Endothelial cell of umbilical vein (primary cell): ENCODE data around the gene MAP7D2. TPM values are rescaled to one million over a fixed set of nuclear protein-coding genes. Genes with fewer than 3 reads are reported as not detected.

ENCODE experiments used
- BruUV-seq: library from RNA; stranded (reverse); fragments of 400-500 nt; replicated peaks from 2 replicates; lab custom pipeline; 2021; lab: Mats Ljungman, UMichigan
- CTCF ChIA-PET: fragments of 300-600, 350-600 bp; sonication (Branson Sonifier 250); formaldehyde crosslinking; loops from one replicate; lab custom pipeline; 2021; ENCODE audit warnings: antibody characterized with exemption, inconsistent platforms; lab: Charles Lee
- POLR2A ChIA-PET: fragments of 300-600, 350-600 bp; sonication (Branson Sonifier 250); formaldehyde crosslinking; loops from one replicate; lab custom pipeline; 2021; ENCODE audit warnings: antibody characterized with exemption, inconsistent platforms; lab: Charles Lee
- DNase-seq: peaks from one replicate; pipeline ENCODE4 v3.0.0-alpha.2; 2011; ENCODE audit warnings: low read depth, low spot score
- FAIRE-seq: peaks from 2 replicates; lab custom pipeline; 2011; peaks lifted over from hg19 to GRCh38; lab: Jason Lieb, UNC
- H2AFZ ChIP-seq: 2 replicates; pipeline ENCODE4 v1.6.0; 2012; ENCODE audit warnings: low read depth, low read length, control low read depth, inconsistent platforms
- H3K27ac ChIP-seq: 2 replicates; pipeline ENCODE4 v1.5.1; 2011; ENCODE audit warnings: low read depth, mild to moderate bottlenecking, control low read depth, low read length, moderate library complexity; ENCODE audit not compliant: insufficient read depth
- H3K27me3 ChIP-seq, 2 experiments: 2 replicates each; pipeline versions ENCODE4 v1.6.0 to v1.6.1; 2011; ENCODE audit warnings: low read length in 2 of 2, mixed read lengths in 1 of 2; ENCODE audit not compliant: control insufficient read depth in 2 of 2, insufficient read depth in 2 of 2
- H3K36me3 ChIP-seq, 2 experiments: 2 replicates in 1 of 2; 3 replicates in 1 of 2; pipeline ENCODE4 v1.5.1; 2011; ENCODE audit warnings: low read length in 2 of 2, mild to moderate bottlenecking in 1 of 2, moderate library complexity in 1 of 2; ENCODE audit not compliant: control insufficient read depth in 2 of 2, insufficient read depth in 2 of 2; ENCODE audit errors: extremely low read depth in 1 of 2
- H3K4me1 ChIP-seq: 3 replicates; pipeline ENCODE4 v1.5.1; 2011; ENCODE audit warnings: mild to moderate bottlenecking, low read length; ENCODE audit not compliant: control insufficient read depth, insufficient read depth; ENCODE audit errors: extremely low read depth
- H3K4me2 ChIP-seq: 2 replicates; pipeline ENCODE4 v1.6.1; 2011; ENCODE audit warnings: low read length, control low read depth, mixed read lengths; ENCODE audit not compliant: insufficient read depth
- H3K4me3 ChIP-seq, 3 experiments: fragments of 200-600 bp in 1 of 3; sonication (generic), shearing (Covaris generic) in 1 of 3; replicated peaks in 1 of 3; 2 replicates each; pipeline ENCODE4 v1.5.1; 2011 to 2016; ENCODE audit warnings: control low read depth in 3 of 3, low read length in 3 of 3, mild to moderate bottlenecking in 2 of 3, inconsistent platforms in 1 of 3, low read depth in 1 of 3, moderate library complexity in 1 of 3; ENCODE audit not compliant: insufficient read depth in 1 of 3
- H3K79me2 ChIP-seq: 2 replicates; pipeline ENCODE4 v1.6.0; 2012; ENCODE audit warnings: low read length, inconsistent platforms; ENCODE audit not compliant: control insufficient read depth, insufficient read depth
- H3K9ac ChIP-seq: replicated peaks from 2 replicates; pipeline ENCODE3; 2011; ENCODE audit warnings: low read length, control low read depth; ENCODE audit not compliant: insufficient read depth; ENCODE audit errors: extremely low read depth
- H3K9me1 ChIP-seq: replicated peaks from 3 replicates; pipeline ENCODE4 v1.6.0; 2011; ENCODE audit warnings: mild to moderate bottlenecking, low read length; ENCODE audit not compliant: control insufficient read depth, insufficient read depth; ENCODE audit errors: extremely low read depth
- H3K9me3 ChIP-seq: replicated peaks from 2 replicates; pipeline ENCODE4 v1.5.1; 2012; ENCODE audit warnings: low read length, inconsistent platforms; ENCODE audit not compliant: control insufficient read depth, insufficient read depth
- H4K20me1 ChIP-seq: replicated peaks from 2 replicates; pipeline ENCODE3; 2011; ENCODE audit warnings: mild to moderate bottlenecking, low read length; ENCODE audit not compliant: control insufficient read depth, insufficient read depth; ENCODE audit errors: extremely low read depth
- CTCF ChIP-seq, 2 donors: IDR thresholded peaks; 1 replicate in 1 of 2; 2 replicates in 1 of 2; pipeline ENCODE4 v1.5.1; 2011; ENCODE audit warnings: low read length in 2 of 2, mild to moderate bottlenecking in 2 of 2, moderate library complexity in 2 of 2, control low read depth in 1 of 2, inconsistent platforms in 1 of 2, low read depth in 1 of 2; ENCODE audit not compliant: insufficient read depth in 1 of 2; ENCODE audit errors: extremely low read depth in 1 of 2
- EZH2 ChIP-seq: IDR thresholded peaks from 2 replicates; pipeline ENCODE4 v1.6.1; 2012; ENCODE audit warnings: borderline replicate concordance, low read depth, mild to moderate bottlenecking, moderate library complexity, low read length, inconsistent platforms; ENCODE audit not compliant: severe bottlenecking
- FOS ChIP-seq: IDR thresholded peaks from 2 replicates; pipeline ENCODE4 v1.6.1; 2011; ENCODE audit warnings: mild to moderate bottlenecking, low read length, moderate library complexity, borderline replicate concordance; ENCODE audit not compliant: insufficient read depth
- GATA2 ChIP-seq: IDR thresholded peaks from 2 replicates; pipeline ENCODE4 v1.7.0; 2011; ENCODE audit warnings: low read depth, mild to moderate bottlenecking, moderate library complexity, mixed read lengths, low read length; ENCODE audit not compliant: insufficient read length, insufficient read depth
- JUN ChIP-seq: IDR thresholded peaks from 2 replicates; pipeline ENCODE4 v1.6.1; 2011; ENCODE audit warnings: borderline replicate concordance, low read depth; ENCODE audit not compliant: insufficient read length, insufficient read depth
- MAX ChIP-seq: IDR thresholded peaks from 2 replicates; pipeline ENCODE4 v1.6.1; 2011; ENCODE audit not compliant: insufficient read depth, insufficient read length
- MYC ChIP-seq: IDR thresholded peaks from one replicate; pipeline ENCODE4 v1.6.1; 2011; ENCODE audit warnings: mild to moderate bottlenecking, low read depth, low read length
- POLR2A ChIP-seq: IDR thresholded peaks from 2 replicates; pipeline ENCODE4 v1.6.1; 2012; ENCODE audit warnings: low read depth, mild to moderate bottlenecking, control low read depth, low read length
- POLR2AphosphoS5 ChIP-seq: IDR thresholded peaks from 2 replicates; pipeline ENCODE4 v1.6.1; 2012; ENCODE audit warnings: low read depth, mild to moderate bottlenecking, control low read depth, low read length, moderate library complexity; ENCODE audit not compliant: insufficient read depth
- dilution Hi-C: fragments of 300-500 bp; cut with MboI; formaldehyde crosslinking; loops from one replicate; pipeline ENCODE4 v1.15.0; 2019; ENCODE audit warnings: low sequenced_read_pairs; ENCODE audit not compliant: extremely low pct_ligation_motif_present
- intact Hi-C: fragments of 100-400 bp; cut with micrococcal nuclease; formaldehyde crosslinking; loops from one replicate; pipeline ENCODE4 v1.10.0; 2022
- polyA plus RNA-seq, 4 experiments: library from polyadenylated mRNA; depleted of rRNA in 3 of 4; stranded (reverse) in 3 of 4; unstranded in 1 of 4; fragments of >200 nt; gene quantifications; 2 replicates each; pipeline versions ENCODE4 v1.2.1 to v1.2.3, GENCODE V29; 2011 to 2012; ENCODE audit warnings: missing spikeins in 1 of 4
- total RNA-seq: library from RNA; stranded (reverse); gene quantifications from 2 replicates; pipeline ENCODE4 v1.2.3, GENCODE V29; 2021

Gene MAP7D2
- total and polyA plus RNA-seq, 2 donors (not counting 3 experiments of a cell fraction or from before 2014, with no cell fraction given): 0.08 to 0.15 TPM

- Histone ChIP-seq H3K4me2 (no peak overlapping the region), H3K79me2 (no peaks in the 10 kb centered on the region), H3K4me1 (no peaks in the 10 kb centered on the region), H4K20me1 (no peaks in the 10 kb centered on the region), H3K9me1 (no peaks in the 10 kb centered on the region), H3K4me3 (no peak overlapping the region), H3K27ac (no peak overlapping the region), H3K9ac (no peak overlapping the region), H2AFZ (no peak overlapping the region), H3K27me3 (no peaks in the 10 kb centered on the region), H3K36me3 (no peaks in the 10 kb centered on the region), H3K9me3 (no peaks in the 10 kb centered on the region)
- no peak for TF ChIP-seq GATA2
- TF ChIP-seq POLR2A: no peak
- no peak for TF ChIP-seq CTCF (IDR thresholded peaks at IDR 0.05; ENCODE audit: extremely low read depth in 1 of 2, insufficient read depth in 1 of 2, low read depth in 1 of 2, low read length in 2 of 2)
- no peak for TF ChIP-seq FOS
- no peak for TF ChIP-seq EZH2
- no peak for TF ChIP-seq JUN
- no peak for TF ChIP-seq MAX
- TF ChIP-seq POLR2AphosphoS5: no peak
- TF ChIP-seq MYC: no peak
- no TSS peak for BruUV-seq
- POLR2A ChIA-PET: no interaction called here
- CTCF ChIA-PET: no interaction called here
- dilution Hi-C loops: no loop called here
- FAIRE-seq (peak; percentile 24), DNase-seq (no peak)
- intact Hi-C loops: no loop called here
These were observed 115.1 kb downstream of the MAP7D2 start for GRCh38 chrX:20001588-20001987.
